ENCODE results near the gene MB. TPM values are rescaled to one million over a fixed set of nuclear protein-coding genes. Genes with fewer than 3 reads are reported as not detected.

MB gene
- total RNA-seq, 1 experiment from 2014 or later, result 17.3 TPM

DNA sequence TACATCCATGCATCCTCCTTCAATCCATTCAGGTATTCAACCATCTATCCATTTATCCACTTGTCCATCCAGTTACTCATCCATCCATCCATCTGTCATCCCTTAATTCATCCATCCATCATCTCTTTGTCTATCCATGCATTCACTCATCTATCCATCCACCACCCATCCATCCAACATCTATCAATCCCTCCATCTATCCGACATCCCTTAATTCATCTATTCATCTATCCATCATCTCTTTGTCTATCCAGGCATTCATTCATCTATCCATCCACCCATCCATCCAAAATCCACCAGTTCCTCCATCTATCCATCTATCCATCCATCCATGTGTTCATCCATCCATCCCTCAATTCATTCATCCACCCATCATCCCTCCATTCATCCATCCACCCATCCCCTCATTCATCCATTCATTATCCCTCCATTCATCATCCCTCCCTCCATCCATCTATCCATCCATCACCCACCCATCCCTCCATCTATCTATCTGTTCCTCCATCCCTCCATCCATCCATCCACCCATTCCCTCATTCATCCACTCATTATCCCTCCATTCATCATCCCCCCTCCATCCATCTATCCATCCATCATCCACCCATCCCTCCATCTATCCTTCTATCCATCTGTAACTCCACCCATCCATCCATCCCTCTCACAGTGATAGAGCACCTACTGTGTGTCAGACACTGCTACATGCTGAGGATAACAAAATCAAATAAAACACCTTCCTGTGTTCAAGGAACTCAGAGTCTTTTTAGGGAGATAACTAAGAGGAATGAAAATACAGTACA, 1.5 kb upstream of the MB start:
- TF ChIP-seq SIN3A (IDR thresholded peaks at IDR 0.05; ENCODE audit: borderline replicate concordance, insufficient read depth, low read depth, low read length), result no peak
- TF ChIP-seq TCF7L2 (IDR thresholded peaks at IDR 0.05; ENCODE audit: low read depth, low read length), result no peak
- TF ChIP-seq, protein P1, sequence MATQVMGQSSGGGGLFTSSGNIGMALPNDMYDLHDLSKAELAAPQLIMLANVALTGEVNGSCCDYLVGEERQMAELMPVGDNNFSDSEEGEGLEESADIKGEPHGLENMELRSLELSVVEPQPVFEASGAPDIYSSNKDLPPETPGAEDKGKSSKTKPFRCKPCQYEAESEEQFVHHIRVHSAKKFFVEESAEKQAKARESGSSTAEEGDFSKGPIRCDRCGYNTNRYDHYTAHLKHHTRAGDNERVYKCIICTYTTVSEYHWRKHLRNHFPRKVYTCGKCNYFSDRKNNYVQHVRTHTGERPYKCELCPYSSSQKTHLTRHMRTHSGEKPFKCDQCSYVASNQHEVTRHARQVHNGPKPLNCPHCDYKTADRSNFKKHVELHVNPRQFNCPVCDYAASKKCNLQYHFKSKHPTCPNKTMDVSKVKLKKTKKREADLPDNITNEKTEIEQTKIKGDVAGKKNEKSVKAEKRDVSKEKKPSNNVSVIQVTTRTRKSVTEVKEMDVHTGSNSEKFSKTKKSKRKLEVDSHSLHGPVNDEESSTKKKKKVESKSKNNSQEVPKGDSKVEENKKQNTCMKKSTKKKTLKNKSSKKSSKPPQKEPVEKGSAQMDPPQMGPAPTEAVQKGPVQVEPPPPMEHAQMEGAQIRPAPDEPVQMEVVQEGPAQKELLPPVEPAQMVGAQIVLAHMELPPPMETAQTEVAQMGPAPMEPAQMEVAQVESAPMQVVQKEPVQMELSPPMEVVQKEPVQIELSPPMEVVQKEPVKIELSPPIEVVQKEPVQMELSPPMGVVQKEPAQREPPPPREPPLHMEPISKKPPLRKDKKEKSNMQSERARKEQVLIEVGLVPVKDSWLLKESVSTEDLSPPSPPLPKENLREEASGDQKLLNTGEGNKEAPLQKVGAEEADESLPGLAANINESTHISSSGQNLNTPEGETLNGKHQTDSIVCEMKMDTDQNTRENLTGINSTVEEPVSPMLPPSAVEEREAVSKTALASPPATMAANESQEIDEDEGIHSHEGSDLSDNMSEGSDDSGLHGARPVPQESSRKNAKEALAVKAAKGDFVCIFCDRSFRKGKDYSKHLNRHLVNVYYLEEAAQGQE (IDR thresholded peaks at IDR 0.05; ENCODE audit: insufficient read depth in 1 of 2, low read depth in 2 of 2, low read length in 1 of 2), result no peak
- TF ChIP-seq CTCF (IDR thresholded peaks at IDR 0.05), result no peak
- no peak for TF ChIP-seq POLR2AphosphoS5 (IDR thresholded peaks at IDR 0.05; ENCODE audit: low read depth, low read length)
- no peak for ATAC-seq
- H3K36me3 ChIP-seq (ENCODE audit: control insufficient read depth, insufficient read depth, low read length), result no peaks in the 10 kb centered on the region
- H3K27me3 ChIP-seq (ENCODE audit: control insufficient read depth, insufficient read depth, low read length), result no peaks in the 10 kb centered on the region
- DNase-seq (ENCODE audit: low read depth, low spot score), result no peak
- no peaks in the 10 kb centered on the region for H3K9me3 ChIP-seq (ENCODE audit: control insufficient read depth, insufficient read depth, low read depth, low read length)
- CTCF ChIA-PET, result no interaction called here
- H3K27ac ChIP-seq (ENCODE audit: low read length), result peak overlapping the region; percentile 97
- no TSS peak for BruUV-seq (replicated peaks)
- intact Hi-C loops (cut with micrococcal nuclease; ENCODE audit: unreplicated experiment) (no loop called here), in situ Hi-C loops (cut with HindIII; ENCODE audit: low pct_unique_long_range_greater_than_20kb, low sequenced_read_pairs) (no loop called here)
- POLR2A ChIA-PET, result interaction anchor here (1.0 kb wide), 1 partner anchor 116 kb away, joined by 4 read pairs; no protein-coding TSS in a partner anchor
- no peak overlapping the region for H3K4me3 ChIP-seq (ENCODE audit: low read depth in 2 of 2, low read length in 2 of 2)
- H3K4me1 ChIP-seq (ENCODE audit: control insufficient read depth, insufficient read depth, low read length), result peaks cover 43% of the 10 kb centered on the region

GRCh38 chr22:35616043-35616442, 1.1 kb downstream of the MB start:
- intact Hi-C loops (cut with micrococcal nuclease; ENCODE audit: unreplicated experiment), result no loop called here
- TF ChIP-seq, protein P1 (IDR thresholded peaks at IDR 0.05; ENCODE audit: insufficient read depth in 1 of 2, low read depth in 2 of 2, low read length in 1 of 2), result no peak
- TF ChIP-seq POLR2AphosphoS5 (IDR thresholded peaks at IDR 0.05; ENCODE audit: low read depth, low read length) (no peak), SIN3A (IDR thresholded peaks at IDR 0.05; ENCODE audit: borderline replicate concordance, insufficient read depth, low read depth, low read length) (no peak), CTCF (IDR thresholded peaks at IDR 0.05) (no peak), TCF7L2 (IDR thresholded peaks at IDR 0.05; ENCODE audit: low read depth, low read length) (no peak)
- no TSS peak for BruUV-seq (replicated peaks)

More at GRCh38 chr22:35616043-35616442, 1.1 kb downstream of the MB start:
- Histone ChIP-seq H3K27ac (ENCODE audit: low read length) (peak overlapping the region; percentile 86; the same call in 1 of the 2 replicates), H3K4me1 (ENCODE audit: control insufficient read depth, insufficient read depth, low read length) (peaks cover 28% of the 10 kb centered on the region), H3K4me3 (ENCODE audit: low read depth in 2 of 2, low read length in 2 of 2) (no peak overlapping the region), H3K9me3 (ENCODE audit: control insufficient read depth, insufficient read depth, low read depth, low read length) (no peaks in the 10 kb centered on the region), H3K36me3 (ENCODE audit: control insufficient read depth, insufficient read depth, low read length) (no peaks in the 10 kb centered on the region), H3K27me3 (ENCODE audit: control insufficient read depth, insufficient read depth, low read length) (no peaks in the 10 kb centered on the region)
- in situ Hi-C loops (cut with HindIII; ENCODE audit: low pct_unique_long_range_greater_than_20kb, low sequenced_read_pairs), result no loop called here
- POLR2A ChIA-PET, result interaction anchor here (0.6 kb wide), 1 partner anchor 151 kb away, joined by 3 read pairs; no protein-coding TSS in a partner anchor
- CTCF ChIA-PET, result no interaction called here
- no peak for DNase-seq (ENCODE audit: low read depth, low spot score)
- no peak for ATAC-seq
